ENCODE measurements around the gene THSD8.
"Not testable (repeated sequence)": the region's sequence is repeated elsewhere in the genome, so short reads cannot be mapped to it uniquely, and the experiment has no call there.

The THSD8 gene

DNA sequence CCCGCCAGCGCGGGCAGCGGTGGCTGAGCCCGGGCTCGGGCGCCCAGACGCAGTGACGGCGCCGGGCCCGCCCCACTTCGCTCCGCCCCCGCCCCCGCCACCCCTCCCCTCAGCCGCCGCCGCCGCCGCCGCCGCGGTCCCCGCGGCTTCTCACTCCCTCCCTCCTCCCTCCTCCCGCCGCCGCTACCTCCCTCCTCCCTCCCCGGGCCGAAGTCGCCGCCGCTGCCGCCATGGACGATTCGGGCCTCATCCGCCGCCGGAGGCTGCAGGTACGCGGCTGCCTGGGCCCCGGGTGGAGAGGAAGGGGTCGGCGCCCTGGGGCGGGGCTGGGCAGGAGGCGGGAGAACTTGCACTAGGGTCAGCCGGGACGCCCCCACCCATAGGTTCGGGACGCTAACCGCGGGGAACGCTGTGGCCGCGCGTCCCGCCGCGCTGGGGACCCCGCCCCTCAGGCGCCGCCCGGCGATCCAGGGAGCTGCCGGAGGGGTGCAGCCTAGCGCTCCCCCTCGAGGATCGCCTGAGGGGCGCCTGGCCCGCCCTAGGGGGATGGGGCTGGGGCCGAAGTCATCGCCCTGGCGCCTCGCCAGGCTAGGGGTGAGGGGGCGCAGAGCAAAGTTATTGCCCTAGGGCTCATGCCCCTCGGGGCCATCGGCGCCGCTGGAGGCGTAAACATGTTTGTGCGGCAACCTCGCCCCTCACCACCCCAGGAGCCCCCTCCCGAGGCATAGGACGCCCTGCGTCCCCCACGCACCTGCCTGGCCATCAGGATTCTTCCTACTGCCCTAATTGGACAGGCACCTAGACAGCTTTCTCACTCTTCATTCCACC, 32.1 kb downstream of the THSD8 start:
- DNase-seq, result peak; percentile 24

DNA sequence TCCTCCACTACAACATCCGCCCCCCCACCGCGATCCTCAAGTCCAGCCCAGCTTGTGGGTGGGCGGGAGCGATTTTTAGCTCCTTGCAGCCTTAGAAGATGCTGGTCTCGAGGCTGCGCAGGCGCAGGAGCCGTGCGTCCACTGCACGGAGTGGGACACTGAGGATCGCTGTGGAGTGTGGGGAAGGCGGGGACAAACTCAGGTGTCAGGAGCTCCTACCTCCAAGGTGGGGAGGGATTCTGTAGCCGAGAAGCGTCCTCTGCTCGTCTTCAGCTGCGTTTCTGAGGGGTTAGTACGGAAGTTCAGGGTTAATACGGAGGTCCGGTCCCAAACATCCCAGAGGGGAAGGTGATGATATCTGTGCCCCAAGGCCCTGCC, 32.7 kb downstream of the THSD8 start, which contains the start of gene RTBDN:
TSS of gene RTBDN (minus strand) at position 14 of the 378 bp plus-strand sequence. CDS start 4,600 bp downstream, outside the sequence.
- DNase-seq, result no peak

DNA sequence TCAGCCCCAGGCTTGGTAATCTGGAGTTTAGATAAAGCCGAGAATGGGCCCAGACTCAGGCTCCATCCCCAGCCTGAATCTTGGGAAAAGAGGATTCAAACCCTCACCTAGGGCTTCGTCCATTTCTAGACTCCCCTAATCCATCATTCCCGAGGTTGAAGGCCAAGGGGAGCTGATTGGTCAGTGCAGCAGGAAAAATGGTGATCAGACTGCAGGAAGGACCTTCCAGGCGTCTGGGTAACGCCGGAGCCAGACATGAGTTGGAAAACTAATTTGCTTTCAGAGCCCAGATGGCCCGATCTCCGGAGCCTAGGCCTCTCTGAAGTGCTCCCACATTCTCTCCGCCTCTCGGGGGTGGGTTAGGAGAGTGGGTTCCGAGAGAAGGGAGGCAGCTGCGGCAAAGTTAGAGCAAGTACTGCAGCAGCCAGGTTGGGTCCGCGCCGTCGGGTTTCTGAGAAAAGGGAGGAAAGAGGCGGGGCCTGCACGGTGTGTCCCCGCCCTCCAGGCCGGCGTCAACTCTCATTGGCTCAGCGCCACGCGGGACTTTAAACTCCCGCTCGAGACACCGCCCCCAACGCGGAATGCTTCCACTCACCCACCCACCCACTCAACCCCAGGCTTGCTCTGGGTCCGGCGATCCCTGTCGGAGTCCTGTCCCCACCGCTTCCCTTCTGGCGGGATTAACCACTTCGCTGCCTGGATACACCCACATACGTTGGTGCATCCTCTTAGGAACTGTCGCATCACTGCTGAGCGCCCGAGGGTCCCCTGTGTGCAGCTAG, 33.3 kb downstream of the THSD8 start:
- peak; percentile 34 for DNase-seq

DNA sequence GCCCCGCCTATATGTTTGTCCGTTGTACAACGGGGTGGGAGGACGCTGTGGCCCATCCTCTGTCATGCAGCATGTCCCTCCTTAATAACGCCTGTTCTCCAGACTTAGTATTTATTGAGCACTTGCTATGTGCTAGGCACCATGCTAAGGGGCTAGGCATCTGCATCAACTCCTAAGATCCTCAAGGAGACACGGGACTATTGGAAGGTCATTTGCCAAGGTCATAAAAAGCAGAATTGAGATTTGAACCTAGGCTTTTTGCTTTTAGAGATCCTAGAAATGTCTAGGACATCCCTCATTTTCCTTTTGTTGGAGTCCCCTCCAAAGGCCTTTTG, 34.6 kb downstream of the THSD8 start:
- no peak for DNase-seq

DNA sequence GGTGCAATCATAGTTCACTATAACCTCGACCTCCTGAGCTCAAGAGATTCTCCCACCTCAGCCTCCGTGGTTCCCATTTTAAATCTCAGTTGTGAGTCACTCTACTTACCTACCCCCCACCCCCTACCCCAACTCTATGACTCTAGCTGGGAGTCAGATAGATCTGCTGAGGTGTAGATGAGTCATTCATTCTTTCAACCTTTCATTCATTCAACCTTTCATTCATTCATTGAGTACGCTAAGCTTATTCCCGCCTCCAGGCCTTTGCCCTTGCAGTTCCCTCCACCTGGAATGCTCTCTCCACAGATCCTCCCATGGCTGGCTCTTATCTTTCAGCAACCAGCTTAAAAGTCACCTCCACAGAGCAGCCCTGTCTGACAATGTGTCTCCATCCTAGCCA, 35.4 kb downstream of the THSD8 start:
- no peak for DNase-seq

DNA sequence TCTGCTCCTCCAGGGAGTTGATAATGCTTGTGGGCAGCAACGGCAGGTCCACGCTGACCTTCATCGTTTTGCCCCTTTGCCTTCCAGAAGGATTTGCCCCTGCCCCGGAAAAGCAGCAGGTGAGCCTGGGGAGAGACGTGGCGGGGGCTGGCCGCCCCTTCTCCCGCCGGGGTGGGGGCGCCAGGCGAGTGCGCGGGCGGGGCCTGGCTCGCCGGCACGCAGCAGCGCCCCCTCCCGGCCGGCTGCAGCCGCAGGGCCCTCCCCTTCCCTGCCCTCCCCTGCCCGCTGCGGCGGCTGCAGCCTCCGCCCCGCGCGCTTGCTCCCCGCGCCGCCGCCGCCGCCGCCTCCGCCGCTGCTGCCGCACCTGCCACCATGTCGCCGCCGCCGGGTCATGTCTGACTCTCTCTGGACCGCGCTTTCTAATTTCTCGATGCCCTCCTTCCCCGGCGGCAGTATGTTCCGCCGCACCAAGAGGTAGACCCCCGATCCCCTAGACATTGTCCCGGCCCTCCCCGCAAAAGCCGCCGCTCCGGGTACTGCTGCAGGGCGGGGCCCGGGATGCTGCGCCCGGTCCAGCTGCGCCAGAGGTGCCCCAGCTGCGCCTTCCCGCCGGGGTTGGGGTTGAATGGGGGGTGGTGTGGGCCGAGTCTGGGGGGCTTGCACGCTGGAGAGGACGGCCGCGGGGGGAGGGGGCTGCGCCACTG, 36.5 kb downstream of the THSD8 start, which contains the start of gene MAST1:
TSS of gene MAST1 (plus strand) at position 334 of the 704 bp plus-strand sequence. CDS start at position 392, 58 bp downstream.
- peak; percentile 49 for DNase-seq

DNA sequence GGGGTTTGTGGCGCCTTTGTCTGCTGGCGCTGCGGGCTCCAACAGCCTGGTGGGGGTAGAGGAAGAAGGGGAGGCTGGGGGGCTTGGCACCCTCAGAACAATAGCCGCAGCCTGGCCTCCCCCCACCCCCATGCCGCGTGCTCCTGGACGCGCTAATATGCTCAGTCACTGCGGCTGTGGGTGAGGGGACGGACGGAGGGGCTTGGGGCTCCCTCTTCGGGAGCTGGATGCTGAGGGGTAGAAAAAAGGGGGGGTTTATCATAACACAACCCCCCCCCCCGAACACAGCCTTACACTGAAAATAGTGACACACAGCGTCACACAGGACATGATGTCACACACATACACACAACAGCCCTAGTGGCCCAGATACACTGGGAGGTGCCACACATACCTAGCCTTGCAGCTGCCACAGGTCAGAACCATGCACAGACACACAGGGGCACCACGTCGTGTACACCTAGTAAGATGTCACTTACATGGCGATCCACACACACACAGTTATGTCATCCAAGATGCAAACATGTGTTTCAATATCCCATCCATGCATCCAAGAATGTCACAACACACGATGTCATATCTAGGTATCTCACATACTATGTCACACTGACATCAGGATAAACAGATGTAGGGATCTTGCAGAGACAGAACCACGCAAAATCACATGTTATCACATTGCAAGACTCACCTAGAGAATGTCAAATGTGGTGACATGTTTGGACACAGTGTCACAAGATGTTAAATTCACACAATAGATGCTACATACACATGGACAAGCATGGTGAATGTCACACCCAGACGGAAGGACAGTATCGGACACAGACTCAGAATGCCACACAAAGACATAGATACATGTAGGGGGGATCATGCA, 37.3 kb downstream of the THSD8 start:
- peak; percentile 27 for DNase-seq

DNA sequence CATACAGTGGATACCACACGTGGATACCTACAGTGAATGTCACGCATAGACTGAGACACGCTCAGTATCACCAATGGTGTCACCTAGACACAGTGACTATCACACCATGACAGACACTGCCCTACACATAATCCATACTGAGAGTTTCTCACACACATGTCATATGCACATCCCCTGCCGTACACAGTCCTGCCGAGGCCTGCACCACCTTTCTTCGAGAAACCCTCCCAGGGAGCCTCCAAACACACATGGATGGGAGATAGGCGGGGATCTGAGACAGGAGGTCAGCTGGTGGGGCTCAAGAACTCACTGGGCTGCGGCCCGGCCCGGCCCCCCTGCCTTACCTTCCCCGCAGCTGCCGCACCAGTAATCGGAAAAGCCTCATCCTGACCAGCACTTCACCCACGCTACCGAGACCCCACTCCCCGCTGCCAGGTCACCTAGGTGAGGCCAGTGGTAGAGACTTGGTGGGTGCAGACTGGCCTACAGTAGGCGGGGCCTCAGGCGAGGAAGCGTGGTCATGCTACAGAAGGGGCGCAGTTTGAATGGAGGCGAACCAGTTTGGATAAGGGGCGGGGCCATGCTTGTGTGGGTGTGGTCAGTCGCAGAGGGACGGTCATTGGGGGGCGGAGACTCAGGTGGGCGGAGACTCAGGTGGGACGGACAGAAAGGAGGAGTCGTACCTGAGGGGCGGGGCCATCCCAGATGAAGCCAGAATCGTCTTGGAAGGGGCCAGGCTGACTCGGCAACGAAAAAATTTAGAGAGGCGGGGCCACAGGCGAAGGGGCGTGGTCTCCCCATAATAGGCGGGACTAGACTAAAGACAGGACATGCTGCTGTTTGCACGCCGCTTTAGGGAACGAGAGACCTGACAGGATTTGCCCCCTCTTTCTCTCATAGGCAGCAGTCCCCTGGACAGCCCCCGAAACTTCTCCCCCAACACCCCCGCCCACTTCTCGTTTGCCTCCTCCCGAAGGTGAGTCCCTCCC, 38.5 kb downstream of the THSD8 start:
- peak; percentile 78 for DNase-seq

DNA sequence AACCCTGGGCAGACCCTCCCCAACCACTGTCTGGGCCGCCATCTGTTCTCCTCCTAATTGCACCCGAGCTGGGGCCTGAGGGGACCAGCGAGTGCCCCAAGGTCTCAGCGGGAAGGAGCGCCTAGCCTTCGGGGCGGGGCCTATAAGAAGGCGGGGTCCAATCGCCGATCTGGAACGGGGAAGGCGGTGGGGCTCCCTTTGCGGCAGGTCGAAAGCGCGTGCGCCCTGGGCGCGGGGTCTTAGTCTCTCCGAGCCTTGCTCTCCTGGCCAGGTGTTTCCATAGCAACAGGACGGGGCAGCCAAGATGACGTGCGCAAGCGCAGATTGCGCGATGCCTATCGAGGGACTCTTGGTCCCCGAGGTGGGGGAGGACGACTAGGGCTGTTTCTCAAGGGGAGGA, 39.2 kb downstream of the THSD8 start:
- DNase-seq, result no peak

DNA sequence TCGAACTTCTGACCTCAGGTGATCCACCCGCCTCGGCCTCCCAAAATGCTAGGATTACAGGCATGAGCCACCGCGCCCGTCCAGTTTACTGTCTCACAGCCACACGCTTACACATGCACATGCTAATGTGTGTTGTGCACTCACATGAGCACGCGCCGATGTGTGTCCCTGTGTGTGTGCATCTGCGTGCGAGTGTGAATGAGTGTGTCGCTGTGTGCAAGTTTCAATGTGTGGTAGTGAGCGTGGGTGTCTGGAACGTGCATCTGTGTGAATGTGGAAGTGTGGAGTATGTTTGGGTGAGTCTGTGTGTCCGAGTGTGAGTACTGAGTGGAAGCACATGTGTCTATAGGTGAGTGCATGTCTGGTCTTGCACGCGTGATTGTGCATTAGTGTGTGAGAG, 40.6 kb downstream of the THSD8 start:
- no peak for DNase-seq

DNA sequence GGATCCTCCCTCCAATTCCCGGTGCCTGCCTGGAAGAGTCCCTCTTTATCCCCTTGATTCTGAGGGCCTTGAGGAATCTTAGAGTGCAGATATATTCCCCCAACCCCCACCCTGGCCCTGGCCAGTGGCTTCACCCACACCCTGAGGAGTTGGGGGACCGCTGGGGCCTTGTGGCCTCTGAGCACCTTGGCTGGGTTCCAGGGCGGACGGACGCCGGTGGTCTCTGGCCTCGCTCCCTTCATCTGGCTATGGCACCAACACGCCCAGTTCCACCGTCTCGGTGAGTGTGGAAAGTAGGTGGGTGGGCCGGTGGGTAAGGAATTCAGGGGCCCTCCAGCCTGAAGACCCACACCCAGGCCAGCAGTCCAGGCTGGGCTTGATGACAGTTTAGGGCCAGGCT, 41.5 kb downstream of the THSD8 start:
- DNase-seq, result no peak

DNA sequence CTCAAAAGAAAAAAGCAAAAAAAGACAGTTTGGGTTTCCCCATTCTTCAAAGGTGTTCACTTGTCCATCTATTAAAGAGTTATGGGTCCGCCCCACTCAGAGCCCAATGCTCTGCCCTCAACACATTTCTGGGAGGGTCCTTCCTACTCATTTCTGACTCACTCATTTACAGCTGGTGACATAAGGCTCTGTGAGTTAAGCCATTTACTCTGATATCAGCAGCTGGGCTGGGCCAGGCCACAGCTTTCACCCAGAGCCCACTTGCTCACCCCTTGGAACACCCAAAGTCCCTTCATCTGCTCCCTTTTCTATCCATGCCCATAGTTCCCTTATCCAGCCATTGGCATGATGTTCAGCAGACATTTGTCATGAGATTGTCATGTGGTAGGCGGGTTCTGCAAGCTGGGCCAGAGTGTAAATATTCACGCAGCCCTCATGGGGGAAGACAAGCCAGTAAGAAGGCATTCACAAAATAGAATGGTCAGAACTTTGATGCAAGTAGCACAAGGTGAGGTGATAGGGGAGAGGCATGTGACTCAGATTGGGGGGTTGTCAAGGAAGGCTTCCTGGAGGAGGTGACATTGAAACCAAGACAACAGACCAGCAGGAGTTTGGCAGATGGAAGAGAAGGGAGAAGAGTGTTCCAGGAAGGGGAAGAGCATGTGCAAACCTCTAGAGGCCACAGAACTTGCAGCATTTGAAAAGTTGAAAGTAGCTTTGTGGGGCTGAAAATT, 42.3 kb downstream of the THSD8 start:
- DNase-seq, result no peak

DNA sequence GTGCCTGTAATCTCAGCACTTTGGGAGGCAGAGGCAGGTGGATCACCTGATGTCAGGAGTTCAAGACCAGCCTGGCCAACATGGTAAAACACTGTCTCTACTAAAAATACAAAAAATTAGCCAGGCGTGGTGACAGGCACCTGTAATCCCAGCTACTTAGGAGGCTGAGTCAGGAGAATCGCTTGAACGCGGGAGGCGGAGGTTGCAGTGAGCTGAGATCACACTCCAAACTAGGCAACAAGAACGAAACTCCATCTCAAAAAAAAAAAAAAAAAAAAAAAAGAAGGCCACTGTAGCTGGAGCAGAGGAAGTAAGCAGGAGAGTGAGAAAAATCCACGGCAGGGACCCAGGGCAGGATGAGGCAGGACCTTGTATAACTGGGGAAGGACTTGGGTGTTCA, 44.7 kb downstream of the THSD8 start:
- not testable (repeated sequence) for DNase-seq

DNA sequence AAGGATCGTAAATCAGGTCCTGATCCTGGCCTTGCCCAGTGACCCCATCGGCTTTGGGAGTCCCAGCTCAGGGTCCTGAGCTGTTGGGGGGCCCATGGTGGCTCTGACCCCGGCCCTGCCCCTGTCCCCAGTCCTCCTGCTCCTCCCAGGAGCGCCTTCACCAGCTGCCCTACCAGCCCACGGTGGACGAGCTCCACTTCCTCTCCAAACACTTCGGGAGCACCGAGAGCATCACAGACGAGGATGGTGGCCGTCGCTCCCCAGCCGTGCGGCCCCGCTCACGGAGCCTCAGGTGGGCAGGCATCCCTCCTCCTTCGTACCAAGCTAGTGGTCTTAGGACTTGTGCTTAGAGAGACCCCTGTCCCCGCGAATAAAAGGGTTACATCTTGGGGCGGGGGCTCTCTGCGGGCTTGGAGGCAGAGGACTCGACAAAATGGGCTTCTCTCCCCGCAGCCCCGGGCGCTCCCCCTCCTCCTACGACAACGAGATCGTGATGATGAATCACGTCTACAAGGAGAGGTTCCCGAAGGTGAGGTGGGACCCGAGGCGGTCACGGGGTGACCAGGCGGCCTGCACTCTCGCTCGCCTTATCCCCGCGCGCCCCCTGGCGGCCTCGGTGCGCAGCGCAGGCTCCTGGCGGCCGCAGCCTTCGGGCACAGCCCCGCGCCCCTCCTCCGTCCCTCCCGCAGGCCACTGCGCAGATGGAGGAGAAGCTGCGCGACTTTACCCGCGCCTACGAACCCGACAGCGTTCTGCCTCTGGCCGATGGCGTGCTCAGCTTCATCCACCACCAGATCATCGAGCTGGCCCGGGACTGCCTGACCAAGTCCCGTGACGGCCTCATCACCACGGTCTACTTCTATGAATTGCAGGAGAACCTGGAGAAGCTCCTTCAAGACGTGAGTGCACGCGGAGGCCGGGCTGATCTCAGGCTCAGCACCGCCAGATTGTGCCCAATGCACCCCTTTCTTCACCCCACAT, 45.6 kb downstream of the THSD8 start:
- peak; percentile 86 for DNase-seq

Data from stimulated activated CD4-positive, alpha-beta T cell treated with anti-CD3 and anti-CD28 coated beads, Interleukin-1b, Interleukin-23, amount 100 ng/mL, for 48 hours (primary cell).